ENCODE data around the gene HSP90AA1. TPM values are rescaled to one million over a fixed set of nuclear protein-coding genes. Genes with fewer than 3 reads are reported as not detected.
"Not testable (repeated sequence)": the region's sequence is repeated elsewhere in the genome, so short reads cannot be mapped to it uniquely, and the experiment has no call there.

Gene HSP90AA1
- total RNA-seq, 1 donor from 2014 or later, result 818 TPM

- no peak for DNase-seq (ENCODE audit: low spot score)
Observed at GRCh38 chr14:102094101-102094500, 7.3 kb upstream of the HSP90AA1 start.

- DNase-seq (ENCODE audit: low spot score), result no peak
Observed at GRCh38 chr14:102092806-102093205, 6.0 kb upstream of the HSP90AA1 start.

GRCh38 chr14:102090713-102091112 lies 3.9 kb upstream of the HSP90AA1 start:
- DNase-seq (ENCODE audit: low spot score), result no peak

GRCh38 chr14:102089621-102090343 lies 2.9 kb upstream of the HSP90AA1 start:
- DNase-seq (ENCODE audit: low spot score), result no peak

GRCh38 chr14:102088012-102088792 lies 1.4 kb upstream of the HSP90AA1 start:
- peak; percentile 64 for DNase-seq (ENCODE audit: low spot score)

GRCh38 chr14:102087762-102088011 lies 843 bp upstream of the HSP90AA1 start:
- DNase-seq (ENCODE audit: low spot score), result no peak

GRCh38 chr14:102086709-102086971 lies 204 bp downstream of the HSP90AA1 start:
- DNase-seq (ENCODE audit: low spot score), result no peak

- peak; percentile 49 for DNase-seq (ENCODE audit: low spot score)
Observed at GRCh38 chr14:102085948-102086708, 716 bp downstream of the HSP90AA1 start.

GRCh38 chr14:102085488-102085887 lies 1.4 kb downstream of the HSP90AA1 start:
- peak; percentile 16 for DNase-seq (ENCODE audit: low spot score)

- DNase-seq (ENCODE audit: low spot score), result no peak
Observed at GRCh38 chr14:102084931-102085330, 1.9 kb downstream of the HSP90AA1 start.

GRCh38 chr14:102084522-102084921 lies 2.3 kb downstream of the HSP90AA1 start:
- DNase-seq (ENCODE audit: low spot score), result not testable (repeated sequence)

- no peak for DNase-seq (ENCODE audit: low spot score)
Observed at GRCh38 chr14:102081231-102082080, 5.4 kb downstream of the HSP90AA1 start.

GRCh38 chr14:102080183-102081080 lies 6.4 kb downstream of the HSP90AA1 start:
- DNase-seq (ENCODE audit: low spot score), result no peak

GRCh38 chr14:102079700-102079979 lies 7.2 kb downstream of the HSP90AA1 start:
- DNase-seq (ENCODE audit: low spot score), result no peak

- DNase-seq (ENCODE audit: low spot score), result no peak
Observed at GRCh38 chr14:102078831-102079699, 7.8 kb downstream of the HSP90AA1 start.

GRCh38 chr14:102078361-102078791 lies 8.5 kb downstream of the HSP90AA1 start:
- DNase-seq (ENCODE audit: low spot score), result not testable (repeated sequence)

- no peak for DNase-seq (ENCODE audit: low spot score)
Observed at GRCh38 chr14:102077382-102077709, 9.5 kb downstream of the HSP90AA1 start.

GRCh38 chr14:102075155-102075554 lies 11.7 kb downstream of the HSP90AA1 start:
- DNase-seq (ENCODE audit: low spot score), result no peak

GRCh38 chr14:102074415-102074964 lies 12.4 kb downstream of the HSP90AA1 start:
- DNase-seq (ENCODE audit: low spot score), result no peak
